T follicular helper cell (primary cell): Measurements from ENCODE around the gene GATC.
A peak's percentile ranks its signal among the peaks of the same experiment; 100 is the strongest.
"Not testable (repeated sequence)": the region's sequence is repeated elsewhere in the genome, so short reads cannot be mapped to it uniquely, and the experiment has no call there.

Experiments
- DNase-seq: peaks from one replicate; pipeline ENCODE4 v3.0.0-alpha.2; 2020; ENCODE audit warnings: low read depth

The GATC gene

GRCh38 chr12:120470150-120470784, 24.0 kb downstream of the GATC start:
- no peak for DNase-seq

GRCh38 chr12:120472521-120472920, 26.3 kb downstream of the GATC start:
- DNase-seq, result no peak

GRCh38 chr12:120473807-120474615, 27.8 kb downstream of the GATC start:
- no peak for DNase-seq

- no peak for DNase-seq
Measured at GRCh38 chr12:120474616-120474960, 28.3 kb downstream of the GATC start.

GRCh38 chr12:120475643-120476042, 29.4 kb downstream of the GATC start:
- DNase-seq, result no peak

GRCh38 chr12:120479458-120479857, 33.2 kb downstream of the GATC start:
- no peak for DNase-seq

- DNase-seq, result no peak
Measured at GRCh38 chr12:120480211-120480610, 34.0 kb downstream of the GATC start.

GRCh38 chr12:120481022-120481767, 35.0 kb downstream of the GATC start:
- no peak for DNase-seq

GRCh38 chr12:120483621-120484020, 37.4 kb downstream of the GATC start:
- no peak for DNase-seq

- DNase-seq, result no peak
Measured at GRCh38 chr12:120485961-120486881, 40.0 kb downstream of the GATC start.

GRCh38 chr12:120487552-120487951, 41.3 kb downstream of the GATC start:
- not testable (repeated sequence) for DNase-seq

GRCh38 chr12:120488057-120488640, 41.9 kb downstream of the GATC start:
- no peak for DNase-seq

GRCh38 chr12:120489018-120489417, 42.8 kb downstream of the GATC start:
- no peak for DNase-seq

GRCh38 chr12:120490325-120490724, 44.1 kb downstream of the GATC start:
- no peak for DNase-seq

GRCh38 chr12:120490833-120491512, 44.7 kb downstream of the GATC start:
- no peak for DNase-seq

- no peak for DNase-seq
Measured at GRCh38 chr12:120495186-120495730, 49.0 kb downstream of the GATC start.

- peak; percentile 96 for DNase-seq
Measured at GRCh38 chr12:120495731-120496412, 49.6 kb downstream of the GATC start, which contains the start of gene DYNLL1. DYNLL1 (plus strand) TSS chr12:120496113; CDS start chr12:120496422, 309 bp downstream.

GRCh38 chr12:120496413-120497340, 50.4 kb downstream of the GATC start:
- peak; percentile 40 for DNase-seq
